ENCODE data around the gene OR8D4. TPM values are rescaled to one million over a fixed set of nuclear protein-coding genes. Genes with fewer than 3 reads are reported as not detected.

Gene OR8D4
- total RNA-seq, 1 experiment from 2014 or later, result not detected

GRCh38 chr11:123905826-123906225, 3.9 kb downstream of the OR8D4 start:
- no peaks in the 10 kb centered on the region for H3K79me2 ChIP-seq (ENCODE audit: insufficient read depth, low read length)
- H3K4me2 ChIP-seq (ENCODE audit: insufficient read depth, insufficient read length, low read length), result no peak overlapping the region
- Mint-ChIP-seq H3K36me3 (ENCODE audit: insufficient read depth in 1 of 3, low read depth in 3 of 3) (no peaks in the 10 kb centered on the region), H3K27me3 (ENCODE audit: low read depth) (no peaks in the 10 kb centered on the region), H3K9me3 (no peaks in the 10 kb centered on the region), H3K4me3 (no peak overlapping the region), H3K27ac (no peak overlapping the region), H3K4me1 (peaks cover 11 to 16% of the 10 kb centered on the region in 2 experiments)
- no peak overlapping the region for H3T11ph ChIP-seq (ENCODE audit: low read length)
- no peak overlapping the region for H3K23ac ChIP-seq (ENCODE audit: insufficient read length, low read depth, low read length)
- no peak overlapping the region for H2BK15ac ChIP-seq (ENCODE audit: low read depth, low read length)
- H3K18ac ChIP-seq (ENCODE audit: insufficient read length, low read depth, low read length), result no peak overlapping the region
- no peak overlapping the region for H4K8ac ChIP-seq (replicated peaks; ENCODE audit: insufficient read length, low read depth, low read length)
- no peak overlapping the region for H3K56ac ChIP-seq (ENCODE audit: insufficient read length, low read depth, low read length)
- no peak for TF ChIP-seq CTCF (conservative IDR thresholded peaks at IDR 0.05)
- H3K9me3 ChIP-seq (ENCODE audit: control insufficient read depth, low read depth, low read length), result no peaks in the 10 kb centered on the region
- no peaks in the 10 kb centered on the region; the same call in 1 of the 2 replicates for H3K4me1 ChIP-seq (ENCODE audit: insufficient read depth, low read length)
- no peak overlapping the region for H2BK120ac ChIP-seq (ENCODE audit: low read depth, low read length, poor library complexity, severe bottlenecking)
- H2BK5ac ChIP-seq (ENCODE audit: insufficient read length, low read length), result no peak overlapping the region
- WGBS (ENCODE audit: extremely low coverage, insufficient read length, low lambda C conversion rate), result no CpG with 5 or more reads among the region's 3 CpGs
- H3K79me1 ChIP-seq (ENCODE audit: insufficient read depth, low read depth, low read length, poor library complexity, severe bottlenecking), result no peaks in the 10 kb centered on the region
- H3K4ac ChIP-seq (ENCODE audit: low read depth, low read length), result no peak overlapping the region
- H2AFZ ChIP-seq (ENCODE audit: low read length), result no peak overlapping the region
- no peaks in the 10 kb centered on the region for H4K20me1 ChIP-seq (ENCODE audit: control insufficient read depth, insufficient read depth, insufficient read length)
- no peaks in the 10 kb centered on the region for H3K23me2 ChIP-seq (ENCODE audit: insufficient read length, low read depth, low read length, poor library complexity, severe bottlenecking)
- no peaks in the 10 kb centered on the region for H3K27me3 ChIP-seq (ENCODE audit: insufficient read depth, low read length)
- H3K27ac ChIP-seq (ENCODE audit: insufficient read length, low read depth, low read length), result no peak overlapping the region
- H2AK5ac ChIP-seq (ENCODE audit: insufficient read length, low read length), result no peak overlapping the region
- H2BK20ac ChIP-seq (ENCODE audit: low read depth, low read length, poor library complexity, severe bottlenecking), result no peak overlapping the region
- H2BK12ac ChIP-seq (ENCODE audit: insufficient read length, low read depth, low read length), result no peak overlapping the region
- no peak overlapping the region for H4K5ac ChIP-seq (ENCODE audit: insufficient read length, low read depth, low read length)
- H3K9ac ChIP-seq (ENCODE audit: extremely low read depth, insufficient read length, low read length), result no peak overlapping the region
- no peak for DNase-seq
- H3K14ac ChIP-seq (ENCODE audit: insufficient read depth, low read length), result no peak overlapping the region
- no peak overlapping the region for H4K91ac ChIP-seq (ENCODE audit: insufficient read length, low read depth, low read length)

Data from H9 (cell line).